SK-N-SH treated with all-trans-retinoic acid at 6 μM for 48 hours (cell line): ENCODE measurements around the gene BOD1L1.

ENCODE experiments used
- ATAC-seq: fragments of 200-7000 bp; cut with Tn5 transposase; 3 replicates; pipeline ENCODE4 v1.9.1; 2020; ENCODE audit warnings: mild to moderate bottlenecking, moderate library complexity
- ARNTL ChIP-seq: fragments of 450-650 bp; formaldehyde crosslinking; IDR thresholded peaks from 2 replicates; pipeline ENCODE4 v1.5.0; 2020; ENCODE audit warnings: low read depth, mild to moderate bottlenecking, moderate library complexity, borderline replicate concordance
- BACH2 ChIP-seq: fragments of 250-450 bp; sonication (Bioruptor Pico); IDR thresholded peaks from 2 replicates; pipeline ENCODE4 v1.9.0; 2021; ENCODE audit warnings: mild to moderate bottlenecking, borderline replicate concordance
- CREB5 ChIP-seq: fragments of 250-450 bp; sonication (Bioruptor Pico); IDR thresholded peaks from 2 replicates; pipeline ENCODE4 v1.5.1; 2020; ENCODE audit warnings: low read depth, mild to moderate bottlenecking, moderate library complexity
- CSRNP3 ChIP-seq: fragments of 250-450 bp; sonication (Bioruptor Pico); IDR thresholded peaks from 2 replicates; pipeline ENCODE4 v1.5.1; 2021; ENCODE audit warnings: mild to moderate bottlenecking, moderate library complexity
- GLIS3 ChIP-seq: fragments of 250-450 bp; sonication (Bioruptor Pico); IDR thresholded peaks from 2 replicates; pipeline ENCODE4 v1.5.0; 2020; ENCODE audit warnings: mild to moderate bottlenecking, moderate library complexity
- ISL1 ChIP-seq: fragments of 250-450 bp; sonication (Bioruptor Pico); IDR thresholded peaks from 2 replicates; pipeline ENCODE4 v2.1.2; 2022; ENCODE audit warnings: mild to moderate bottlenecking, moderate library complexity
- OSR1 ChIP-seq: fragments of 250-450 bp; sonication (Bioruptor Pico); IDR thresholded peaks from 2 replicates; pipeline ENCODE4 v1.8.0; 2022; ENCODE audit warnings: moderate library complexity, mild to moderate bottlenecking, inconsistent platforms
- PATZ1 ChIP-seq: fragments of 250-450 bp; sonication (Bioruptor Pico); IDR thresholded peaks from 2 replicates; pipeline ENCODE4 v1.8.0; 2020; ENCODE audit warnings: mild to moderate bottlenecking, moderate library complexity, borderline replicate concordance
- PPARA ChIP-seq: fragments of 250-450 bp; sonication (Bioruptor Pico); IDR thresholded peaks from 2 replicates; pipeline ENCODE4 v1.5.0; 2020; ENCODE audit warnings: mild to moderate bottlenecking, borderline replicate concordance
- RARB ChIP-seq: fragments of 250-450 bp; sonication (Bioruptor Pico); IDR thresholded peaks from 2 replicates; pipeline ENCODE4 v1.8.0; 2021; ENCODE audit warnings: mild to moderate bottlenecking, moderate library complexity
- TSHZ2 ChIP-seq: fragments of 250-450 bp; sonication (Bioruptor Pico); IDR thresholded peaks from 2 replicates; pipeline ENCODE4 v1.5.0; 2020; ENCODE audit warnings: mild to moderate bottlenecking, moderate library complexity
- ZFP3 ChIP-seq: fragments of 250-450 bp; sonication (Bioruptor Pico); IDR thresholded peaks from 2 replicates; pipeline ENCODE4 v1.5.0; 2020; ENCODE audit warnings: mild to moderate bottlenecking, moderate library complexity
- ZFP30 ChIP-seq: fragments of 450-650 bp; formaldehyde crosslinking; IDR thresholded peaks from 2 replicates; pipeline ENCODE4 v1.5.0; 2022; ENCODE audit warnings: mild to moderate bottlenecking, moderate library complexity
- ZNF70 ChIP-seq: fragments of 450-650 bp; formaldehyde crosslinking; IDR thresholded peaks from 2 replicates; pipeline ENCODE4 v1.5.0; 2020; ENCODE audit warnings: mild to moderate bottlenecking, moderate library complexity
- ZNF8 ChIP-seq: fragments of 450-650 bp; formaldehyde crosslinking; IDR thresholded peaks from 2 replicates; pipeline ENCODE4 v1.5.0; 2020; ENCODE audit warnings: mild to moderate bottlenecking, moderate library complexity
- TF ChIP-seq, protein P1 (sequence below): fragments of 250-450 bp; sonication (Bioruptor Pico); IDR thresholded peaks from 2 replicates; pipeline ENCODE4 v1.8.0; 2021; ENCODE audit warnings: low read depth, mild to moderate bottlenecking, moderate library complexity, borderline replicate concordance

Gene BOD1L1

DNA sequence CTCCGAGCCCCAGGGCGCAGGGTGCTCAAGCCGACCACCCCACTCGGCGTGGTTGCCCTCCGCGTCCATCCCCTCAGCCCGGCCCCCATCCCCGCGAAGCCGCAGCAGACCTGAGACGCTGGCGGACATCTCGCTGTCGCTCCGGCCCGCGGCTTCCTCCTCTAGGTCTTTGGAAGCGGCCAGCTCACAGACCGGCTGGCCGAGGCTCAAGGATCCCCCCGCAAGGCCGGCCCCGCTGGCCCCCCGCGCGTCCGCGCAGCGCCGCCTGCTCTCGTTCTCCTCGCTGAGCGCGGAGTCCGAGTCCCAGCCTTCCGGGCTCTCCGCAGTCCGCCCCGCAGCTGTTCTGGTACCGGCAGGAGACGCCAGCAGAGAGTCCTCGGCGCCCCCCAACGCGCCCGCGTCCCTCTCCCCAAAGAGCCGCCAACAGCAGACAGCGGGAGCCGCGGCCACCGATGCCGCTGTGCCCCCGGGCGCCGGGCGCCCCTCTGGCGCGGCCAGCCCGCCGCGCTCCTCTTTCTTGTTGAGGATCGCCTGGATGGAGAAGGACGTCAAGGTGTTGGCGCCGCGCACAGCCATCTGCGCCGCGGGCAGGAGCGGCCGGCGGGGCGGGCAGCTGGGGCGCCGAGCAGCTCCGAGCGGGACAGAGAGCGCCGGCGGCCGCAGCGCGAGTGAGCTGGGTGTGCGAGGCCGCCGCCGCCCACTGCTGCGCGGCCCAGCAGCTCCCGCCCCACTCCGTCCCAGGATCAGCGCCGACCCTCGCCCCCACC lies 83.5 kb downstream of the BOD1L1 start, which contains the start of gene NKX3-2:
Gene NKX3-2 (minus strand): TSS at position 670 of the 767 bp plus-strand sequence. CDS start 94 bp downstream, at position 576.
- ATAC-seq = peak; percentile 61
- TF ChIP-seq PATZ1 (no peak), ZNF8 (CRISPR knock-in tag) (no peak), TSHZ2 (CRISPR knock-in tag) (no peak)

GRCh38 chr4:13543032-13543838 lies 84.3 kb downstream of the BOD1L1 start:
- no peak for ATAC-seq
- TF ChIP-seq GLIS3 (no peak), ISL1 (CRISPR knock-in tag) (no peak), CREB5 (CRISPR knock-in tag) (no peak), PPARA (no peak), RARB (CRISPR knock-in tag) (no peak), ZNF8 (CRISPR knock-in tag) (no peak), ZNF70 (CRISPR knock-in tag) (no peak), ZFP30 (CRISPR knock-in tag) (no peak), OSR1 (CRISPR knock-in tag) (no peak), TSHZ2 (CRISPR knock-in tag) (no peak)

DNA sequence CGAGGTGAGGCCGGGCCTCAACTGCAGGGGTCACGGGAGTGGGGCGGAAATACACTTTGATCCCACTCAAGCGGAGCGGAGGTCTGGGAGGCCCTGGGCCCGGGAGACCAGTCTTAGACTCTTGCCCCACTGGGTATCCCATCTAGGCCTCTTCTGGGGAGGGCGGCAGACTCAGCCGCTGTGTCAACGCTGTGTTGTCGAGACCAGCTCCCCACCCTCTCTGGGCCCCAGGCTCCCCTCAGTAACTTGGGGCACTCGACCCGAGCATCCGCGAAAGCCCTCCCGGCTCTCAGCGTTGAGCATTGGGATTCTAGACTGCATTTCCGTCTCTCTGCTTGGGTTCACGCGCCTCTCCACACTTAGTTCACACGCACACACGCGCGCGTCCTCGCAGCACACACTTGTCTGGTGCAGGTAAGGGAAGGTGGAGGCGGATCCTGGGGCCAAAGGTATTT lies 84.9 kb downstream of the BOD1L1 start:
- no peak for ATAC-seq

GRCh38 chr4:13541720-13542576 lies 85.6 kb downstream of the BOD1L1 start:
- TF ChIP-seq ZFP3 (CRISPR knock-in tag) (no peak), ZNF8 (CRISPR knock-in tag) (no peak), ZNF70 (CRISPR knock-in tag) (no peak), BACH2 (CRISPR knock-in tag) (no peak), ISL1 (CRISPR knock-in tag) (no peak), GLIS3 (no peak), CSRNP3 (CRISPR knock-in tag) (no peak), ARNTL (CRISPR knock-in tag) (no peak)
- TF ChIP-seq, protein P1, sequence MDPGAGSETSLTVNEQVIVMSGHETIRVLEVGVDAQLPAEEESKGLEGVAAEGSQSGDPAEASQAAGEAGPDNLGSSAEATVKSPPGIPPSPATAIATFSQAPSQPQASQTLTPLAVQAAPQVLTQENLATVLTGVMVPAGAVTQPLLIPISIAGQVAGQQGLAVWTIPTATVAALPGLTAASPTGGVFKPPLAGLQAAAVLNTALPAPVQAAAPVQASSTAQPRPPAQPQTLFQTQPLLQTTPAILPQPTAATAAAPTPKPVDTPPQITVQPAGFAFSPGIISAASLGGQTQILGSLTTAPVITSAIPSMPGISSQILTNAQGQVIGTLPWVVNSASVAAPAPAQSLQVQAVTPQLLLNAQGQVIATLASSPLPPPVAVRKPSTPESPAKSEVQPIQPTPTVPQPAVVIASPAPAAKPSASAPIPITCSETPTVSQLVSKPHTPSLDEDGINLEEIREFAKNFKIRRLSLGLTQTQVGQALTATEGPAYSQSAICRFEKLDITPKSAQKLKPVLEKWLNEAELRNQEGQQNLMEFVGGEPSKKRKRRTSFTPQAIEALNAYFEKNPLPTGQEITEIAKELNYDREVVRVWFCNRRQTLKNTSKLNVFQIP (CRISPR knock-in tag) = no peak
- ATAC-seq = peak; percentile 5; the same call in 2 of the 3 replicates

More for the DNA sequence above, 84.9 kb downstream of the BOD1L1 start:
- TF ChIP-seq ZFP3 (CRISPR knock-in tag) = no peak
